ENCODE results near the gene GRIK4. TPM values are rescaled to one million over a fixed set of nuclear protein-coding genes. Genes with fewer than 3 reads are reported as not detected.

Gene GRIK4
- total RNA-seq, 1 donor from 2014 or later = 0.06 TPM

GRCh38 chr11:120712881-120713280 is 201.3 kb downstream of the GRIK4 start:
- TF ChIP-seq, protein P1, sequence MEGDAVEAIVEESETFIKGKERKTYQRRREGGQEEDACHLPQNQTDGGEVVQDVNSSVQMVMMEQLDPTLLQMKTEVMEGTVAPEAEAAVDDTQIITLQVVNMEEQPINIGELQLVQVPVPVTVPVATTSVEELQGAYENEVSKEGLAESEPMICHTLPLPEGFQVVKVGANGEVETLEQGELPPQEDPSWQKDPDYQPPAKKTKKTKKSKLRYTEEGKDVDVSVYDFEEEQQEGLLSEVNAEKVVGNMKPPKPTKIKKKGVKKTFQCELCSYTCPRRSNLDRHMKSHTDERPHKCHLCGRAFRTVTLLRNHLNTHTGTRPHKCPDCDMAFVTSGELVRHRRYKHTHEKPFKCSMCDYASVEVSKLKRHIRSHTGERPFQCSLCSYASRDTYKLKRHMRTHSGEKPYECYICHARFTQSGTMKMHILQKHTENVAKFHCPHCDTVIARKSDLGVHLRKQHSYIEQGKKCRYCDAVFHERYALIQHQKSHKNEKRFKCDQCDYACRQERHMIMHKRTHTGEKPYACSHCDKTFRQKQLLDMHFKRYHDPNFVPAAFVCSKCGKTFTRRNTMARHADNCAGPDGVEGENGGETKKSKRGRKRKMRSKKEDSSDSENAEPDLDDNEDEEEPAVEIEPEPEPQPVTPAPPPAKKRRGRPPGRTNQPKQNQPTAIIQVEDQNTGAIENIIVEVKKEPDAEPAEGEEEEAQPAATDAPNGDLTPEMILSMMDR (conservative IDR thresholded peaks at IDR 0.05; ENCODE audit: low read depth, low read length) = no peak
- no peak overlapping the region for H3K4me3 ChIP-seq (ENCODE audit: low read depth, low read length)
- no peak for DNase-seq (ENCODE audit: low read depth)

- no peak overlapping the region for H3K4me3 ChIP-seq (ENCODE audit: low read depth, low read length)
- TF ChIP-seq, protein P1 (conservative IDR thresholded peaks at IDR 0.05; ENCODE audit: low read depth, low read length) = no peak
- DNase-seq (ENCODE audit: low read depth) = no peak
Observed at GRCh38 chr11:120713296-120713695, 201.7 kb downstream of the GRIK4 start.

DNA sequence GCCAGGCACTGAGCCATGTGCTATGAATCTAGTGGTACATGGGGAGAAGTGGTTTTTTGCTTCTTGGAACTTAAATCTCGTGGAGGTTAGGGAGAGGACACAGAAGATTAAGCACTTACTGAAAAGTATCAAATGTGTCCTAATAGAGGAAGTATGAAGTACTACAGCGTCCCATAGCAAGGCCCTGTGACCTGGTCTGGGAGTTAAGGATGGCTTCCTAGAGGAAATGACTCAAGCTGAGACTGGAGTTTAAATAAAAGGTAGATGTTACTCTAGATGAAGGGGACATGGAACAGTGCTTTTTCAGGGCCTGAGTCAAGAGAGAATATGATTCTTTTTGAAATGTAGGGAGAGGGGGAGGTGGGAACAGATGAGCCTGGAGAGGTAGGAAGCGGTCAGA is 202.9 kb downstream of the GRIK4 start:
- TF ChIP-seq, protein P1 (conservative IDR thresholded peaks at IDR 0.05; ENCODE audit: low read depth, low read length) = no peak
- H3K4me3 ChIP-seq (ENCODE audit: low read depth, low read length) = no peak overlapping the region
- peak; percentile 20 for DNase-seq (ENCODE audit: low read depth)

DNA sequence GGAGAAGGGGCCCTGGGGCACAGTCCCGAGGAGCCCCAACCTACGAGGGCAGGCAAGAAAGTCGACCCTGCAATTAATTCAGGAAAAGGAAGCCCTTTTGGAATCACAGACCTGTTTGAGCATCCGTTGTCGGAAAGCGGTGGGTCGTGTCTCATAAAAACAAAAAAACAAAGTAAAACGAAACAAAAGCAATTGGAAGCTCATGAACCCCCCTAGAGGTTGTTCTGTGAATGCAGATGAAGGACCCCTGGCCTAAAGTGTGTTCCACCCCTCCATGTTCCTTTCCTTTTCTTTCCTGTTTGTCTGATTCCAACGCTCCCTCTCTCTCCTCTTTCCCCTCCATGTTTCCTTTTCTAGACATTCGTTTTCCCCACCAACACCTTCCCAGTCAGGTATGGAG is 203.7 kb downstream of the GRIK4 start:
- DNase-seq (ENCODE audit: low read depth) = no peak
- TF ChIP-seq, protein P1 (conservative IDR thresholded peaks at IDR 0.05; ENCODE audit: low read depth, low read length) = peak; percentile 63
- peak overlapping the region; percentile 16 for H3K4me3 ChIP-seq (ENCODE audit: low read depth, low read length)

DNA sequence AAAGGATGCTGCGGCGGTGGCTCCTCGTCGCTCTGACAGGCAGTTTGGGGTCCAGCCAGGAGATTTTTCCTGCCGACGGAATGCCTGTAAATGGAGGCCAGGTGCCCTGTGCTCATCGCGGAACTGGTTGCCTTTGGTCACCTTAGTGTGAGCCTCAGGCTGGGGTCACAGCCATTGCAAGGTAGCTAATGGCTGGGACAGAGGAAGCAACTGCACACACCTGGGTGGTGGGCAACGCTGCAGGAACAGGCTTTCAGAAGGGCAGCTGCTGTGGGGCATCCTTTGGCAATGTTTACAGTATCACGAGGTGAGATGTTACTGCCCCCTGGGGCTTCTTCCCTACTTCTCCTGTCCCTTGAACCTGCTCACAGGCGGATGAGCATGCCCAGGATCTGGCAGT is 205.5 kb downstream of the GRIK4 start:
- DNase-seq (ENCODE audit: low read depth) = no peak
- TF ChIP-seq, protein P1 (conservative IDR thresholded peaks at IDR 0.05; ENCODE audit: low read depth, low read length) = no peak
- no peak overlapping the region for H3K4me3 ChIP-seq (ENCODE audit: low read depth, low read length)

- DNase-seq (ENCODE audit: low read depth) = no peak
- TF ChIP-seq, protein P1 (conservative IDR thresholded peaks at IDR 0.05; ENCODE audit: low read depth, low read length) = no peak
- no peak overlapping the region for H3K4me3 ChIP-seq (ENCODE audit: low read depth, low read length)
Observed at GRCh38 chr11:120717623-120718022, 206.1 kb downstream of the GRIK4 start.

GRCh38 chr11:120718171-120718570 is 206.6 kb downstream of the GRIK4 start:
- TF ChIP-seq, protein P1 (conservative IDR thresholded peaks at IDR 0.05; ENCODE audit: low read depth, low read length) = no peak
- no peak for DNase-seq (ENCODE audit: low read depth)
- no peak overlapping the region for H3K4me3 ChIP-seq (ENCODE audit: low read depth, low read length)
